ENCODE measurements around the gene LAD1. TPM values are rescaled to one million over a fixed set of nuclear protein-coding genes. Genes with fewer than 3 reads are reported as not detected.

Gene LAD1
- total RNA-seq, 1 donor from 2014 or later, result 328 TPM

GRCh38 chr1:201346337-201346939, 52.7 kb downstream of the LAD1 start:
- ATAC-seq, result peak; percentile 74

GRCh38 chr1:201345081-201345355, 54.1 kb downstream of the LAD1 start:
- no peak for ATAC-seq

- ATAC-seq, result peak; percentile 82
Observed at GRCh38 chr1:201344206-201345080, 54.7 kb downstream of the LAD1 start.

- no peak for ATAC-seq
Observed at GRCh38 chr1:201341377-201341776, 57.7 kb downstream of the LAD1 start.

DNA sequence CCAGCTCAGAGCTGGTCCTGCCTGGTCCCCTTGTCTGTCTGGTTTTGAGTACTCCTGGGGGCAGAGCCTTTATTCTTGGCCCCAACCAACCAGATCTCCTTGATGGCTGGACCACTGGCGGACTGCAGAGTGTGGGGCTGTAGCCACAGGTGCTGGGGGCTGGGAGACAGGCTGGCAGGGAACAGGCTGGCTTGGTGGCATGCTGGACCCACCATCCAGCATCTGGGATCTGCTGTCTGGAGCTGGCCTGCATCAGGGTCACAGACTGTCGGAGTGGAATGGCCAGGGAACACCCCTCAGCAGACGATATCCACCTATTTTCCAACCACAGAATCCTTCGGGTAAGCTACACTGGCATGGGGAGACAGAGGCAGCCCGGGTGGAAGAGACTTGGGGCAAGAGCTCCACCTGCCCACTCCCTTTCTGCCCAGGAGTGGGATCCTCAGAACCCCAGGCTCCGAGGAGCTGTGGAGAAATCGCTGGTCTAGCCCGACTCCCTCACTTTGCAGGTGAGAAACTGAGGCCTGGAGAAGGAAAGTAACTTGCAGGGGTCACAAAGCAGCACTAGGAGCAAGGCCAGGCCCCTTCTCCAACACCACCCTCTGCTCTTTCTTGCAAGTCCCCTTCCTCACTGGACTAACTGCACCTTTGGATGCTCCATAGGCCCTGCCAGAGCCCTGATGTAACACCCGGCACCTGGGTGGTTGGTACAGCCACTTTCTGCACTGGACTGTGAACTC, 62.2 kb downstream of the LAD1 start:
- ATAC-seq, result peak; percentile 20

DNA sequence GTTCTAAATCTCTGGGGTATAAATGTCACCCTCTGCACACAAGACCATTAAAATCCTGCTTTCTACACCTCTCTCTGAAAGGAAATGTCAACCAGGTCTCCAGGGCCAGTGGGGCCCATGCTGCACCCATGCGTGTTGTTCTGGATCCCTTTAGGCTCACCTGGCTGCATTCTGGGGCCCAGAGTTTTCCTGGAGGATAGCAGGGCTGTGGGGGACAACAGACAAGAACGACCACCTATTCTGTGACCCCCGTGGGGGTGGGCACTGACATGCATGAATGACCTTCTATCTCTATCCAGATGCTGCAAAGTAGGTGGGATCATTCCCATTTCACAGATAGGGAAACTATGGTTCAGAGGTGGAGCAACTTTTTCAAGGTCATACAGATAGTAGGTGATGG, 63.2 kb downstream of the LAD1 start:
- ATAC-seq, result no peak

GRCh38 chr1:201335174-201335870, 63.8 kb downstream of the LAD1 start:
- ATAC-seq, result peak; percentile 64

DNA sequence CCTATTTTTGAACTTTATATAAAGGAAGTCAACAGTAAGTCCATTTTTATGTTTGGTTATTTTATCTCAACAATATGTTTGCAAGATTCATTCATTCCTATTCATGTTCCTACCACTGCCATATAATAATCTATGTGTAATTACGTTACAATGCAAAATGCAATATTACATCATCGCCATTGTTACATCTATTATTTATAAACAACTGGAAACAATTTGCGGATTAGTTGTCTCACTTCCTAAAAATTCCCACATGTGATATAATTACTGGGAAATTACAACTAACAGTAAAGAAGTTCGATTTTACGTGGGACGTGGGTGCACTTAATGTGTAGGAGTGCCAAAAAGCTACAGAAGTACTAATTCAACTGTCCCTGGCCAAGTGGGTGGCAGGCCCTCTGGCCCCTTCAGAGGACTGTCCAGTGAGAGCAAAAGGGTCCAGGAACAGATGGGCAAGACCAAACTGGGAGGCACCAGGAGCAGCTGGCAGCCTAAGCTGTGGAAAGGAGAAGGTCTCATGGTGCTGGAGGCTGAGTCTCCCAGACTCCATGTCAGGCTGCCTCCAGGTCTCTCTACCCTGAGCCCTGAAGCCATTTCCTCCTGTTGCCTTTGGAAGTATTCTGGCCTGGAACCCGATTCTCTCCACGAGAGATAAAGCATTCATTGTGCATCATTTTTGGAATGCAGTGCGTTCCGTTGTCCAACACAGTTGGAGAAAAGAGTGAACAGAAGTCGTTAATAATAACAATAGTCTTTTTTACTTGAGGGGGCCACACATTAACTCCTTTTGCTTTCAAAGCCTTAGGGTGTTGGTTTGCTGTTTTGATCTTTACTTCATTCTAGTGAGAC, 64.6 kb downstream of the LAD1 start:
- peak; percentile 2 for ATAC-seq

GRCh38 chr1:201332616-201333335, 66.3 kb downstream of the LAD1 start:
- ATAC-seq, result no peak

DNA sequence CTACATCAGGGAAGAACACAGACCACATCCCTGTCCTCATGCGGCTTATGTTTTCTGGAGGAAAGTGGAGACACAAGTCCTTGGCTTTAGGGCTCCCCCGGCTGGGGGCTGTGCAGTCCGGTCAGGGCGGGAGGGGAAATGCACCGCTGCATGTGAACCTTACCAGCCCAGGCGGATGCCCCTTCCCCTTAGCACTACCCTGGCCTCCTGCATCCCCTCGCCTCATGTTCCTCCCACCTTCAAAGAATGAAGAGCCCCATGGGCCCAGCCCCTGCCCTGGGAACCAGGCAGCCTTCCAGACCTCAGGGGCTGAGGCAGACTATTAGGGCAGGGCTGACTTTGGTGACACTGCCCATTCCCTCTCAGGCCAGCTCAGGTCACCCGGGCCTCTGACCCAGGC, 67.1 kb downstream of the LAD1 start:
- no peak for ATAC-seq

GRCh38 chr1:201331166-201331565, 68.0 kb downstream of the LAD1 start:
- ATAC-seq, result no peak

Other genes starting within 250 kb of the LAD1 start
- 28.2 TPM for gene TMEM9, start 244.8 kb downstream of the LAD1 start, total RNA-seq
- gene IGFN1, start 208.5 kb downstream of the LAD1 start, total RNA-seq, result 0.12 TPM
- gene PKP1, start 115.8 kb downstream of the LAD1 start, total RNA-seq, result 608 TPM
- gene TNNT2, start 21.6 kb downstream of the LAD1 start, total RNA-seq, result 3.9 TPM
- gene TNNI1, start 22.4 kb upstream of the LAD1 start, total RNA-seq, result not detected
- 78.6 TPM for gene PHLDA3, start 69.9 kb upstream of the LAD1 start, total RNA-seq
- gene CSRP1, start 107.8 kb upstream of the LAD1 start, total RNA-seq, result 115 TPM
- gene NAV1, start 139.8 kb upstream of the LAD1 start, total RNA-seq, result 26.4 TPM